Measurements from ENCODE around the gene PLOD3. TPM values are rescaled to one million over a fixed set of nuclear protein-coding genes. Genes with fewer than 3 reads are reported as not detected.
"Not testable (repeated sequence)": the region's sequence is repeated elsewhere in the genome, so short reads cannot be mapped to it uniquely, and the experiment has no call there.

PLOD3 gene
- total RNA-seq, 1 donor from 2014 or later: 65.4 TPM

GRCh38 chr7:101216001-101216859 is 1.2 kb downstream of the PLOD3 start:
- DNase-seq (ENCODE audit: low read depth, low spot score): no peak

- DNase-seq (ENCODE audit: low read depth, low spot score): no peak
These were observed 5.4 kb downstream of the PLOD3 start for GRCh38 chr7:101212014-101212413.

GRCh38 chr7:101211501-101211900 is 5.9 kb downstream of the PLOD3 start:
- DNase-seq (ENCODE audit: low read depth, low spot score): no peak

- DNase-seq (ENCODE audit: low read depth, low spot score): no peak
These were observed 7.2 kb downstream of the PLOD3 start for GRCh38 chr7:101210143-101210542.

- no peak for DNase-seq (ENCODE audit: low read depth, low spot score)
These were observed 8.6 kb downstream of the PLOD3 start for GRCh38 chr7:101208794-101209193.

- DNase-seq (ENCODE audit: low read depth, low spot score): no peak
These were observed 9.9 kb downstream of the PLOD3 start for GRCh38 chr7:101207459-101207858.

- no peak for DNase-seq (ENCODE audit: low read depth, low spot score)
These were observed 10.7 kb downstream of the PLOD3 start for GRCh38 chr7:101206665-101207042.

- no peak for DNase-seq (ENCODE audit: low read depth, low spot score)
These were observed 11.3 kb downstream of the PLOD3 start for GRCh38 chr7:101205901-101206664.

GRCh38 chr7:101203740-101204738 is 13.3 kb downstream of the PLOD3 start:
- not testable (repeated sequence) for DNase-seq (ENCODE audit: low read depth, low spot score)

- no peak for DNase-seq (ENCODE audit: low read depth, low spot score)
These were observed 14.8 kb downstream of the PLOD3 start for GRCh38 chr7:101202603-101202918.

- DNase-seq (ENCODE audit: low read depth, low spot score): no peak
These were observed 15.4 kb downstream of the PLOD3 start for GRCh38 chr7:101201695-101202602.

GRCh38 chr7:101200862-101201599 is 16.4 kb downstream of the PLOD3 start, which contains the start of gene MOGAT3:
Gene MOGAT3 (minus strand): TSS chr7:101201036. CDS start chr7:101200854, 182 bp downstream.
- DNase-seq (ENCODE audit: low read depth, low spot score): no peak

- DNase-seq (ENCODE audit: low read depth, low spot score): no peak
These were observed 16.9 kb downstream of the PLOD3 start for GRCh38 chr7:101200504-101200861.

GRCh38 chr7:101199522-101199921 is 17.9 kb downstream of the PLOD3 start:
- not testable (repeated sequence) for DNase-seq (ENCODE audit: low read depth, low spot score)

- no peak for DNase-seq (ENCODE audit: low read depth, low spot score)
These were observed 18.9 kb downstream of the PLOD3 start for GRCh38 chr7:101198476-101198875.

- no peak for DNase-seq (ENCODE audit: low read depth, low spot score)
These were observed 19.4 kb downstream of the PLOD3 start for GRCh38 chr7:101197991-101198390.

- DNase-seq (ENCODE audit: low read depth, low spot score): no peak
These were observed 21.5 kb downstream of the PLOD3 start for GRCh38 chr7:101195884-101196283.

GRCh38 chr7:101189109-101189508 is 28.3 kb downstream of the PLOD3 start:
- no peak for DNase-seq (ENCODE audit: low read depth, low spot score)

- DNase-seq (ENCODE audit: low read depth, low spot score): no peak
These were observed 30.4 kb downstream of the PLOD3 start for GRCh38 chr7:101186844-101187428.

All from pulmonary artery endothelial cell (primary cell).